Muscle of leg (tissue), 9 donors: Measurements from ENCODE around the gene XKRX. TPM values are rescaled to one million over a fixed set of nuclear protein-coding genes. Genes with fewer than 3 reads are reported as not detected.

Experiments used
- polyA plus RNA-seq, 8 donors: library from polyadenylated mRNA; unstranded; fragments of 120-200 nt; gene quantifications; one replicate each; pipeline versions ENCODE4 v1.2.1 to v1.2.3, GENCODE V29; 2013; ENCODE audit warnings: inconsistent platforms in 1 of 8, low replicate concordance in 1 of 8; ENCODE audit not compliant: insufficient read length in 8 of 8, insufficient read depth in 1 of 8
- total RNA-seq: library from RNA; stranded (reverse); fragments of 120-200 nt; gene quantifications from one replicate; pipeline ENCODE4 v1.2.4, GENCODE V29; 2013

XKRX gene
- total and polyA plus RNA-seq, 9 donors: 0.04 to 0.35 (median 0.18) TPM; not detected in 5

Other genes with a start within 250 kb of the XKRX start
- gene SYTL4, start 196.8 kb downstream of the XKRX start, total RNA-seq: 3.0 TPM
- 1 to 10 TPM; 5.4 to 10.0 (median 7.3) TPM for gene SYTL4, start 196.8 kb downstream of the XKRX start, polyA plus RNA-seq
- 8.4 TPM for gene CSTF2, start 108.5 kb downstream of the XKRX start, total RNA-seq
- gene CSTF2, start 108.5 kb downstream of the XKRX start, polyA plus RNA-seq: 10 to 100 TPM in 6 of 8 donors, 1 to 10 TPM in 2; 9.1 to 12.9 (median 11.2) TPM
- not detected for gene NOX1, start 54.6 kb downstream of the XKRX start, total RNA-seq
- gene NOX1, start 54.6 kb downstream of the XKRX start, polyA plus RNA-seq: under 1 TPM; 0.04 to 0.38 (median 0.19) TPM
- not detected for gene ARL13A, start 40.8 kb upstream of the XKRX start, total RNA-seq
- under 1 TPM in 1 of 8 donors, not detected in 7; 0.11 TPM for gene ARL13A, start 40.8 kb upstream of the XKRX start, polyA plus RNA-seq
- 8.1 TPM for gene TRMT2B, start 123.2 kb upstream of the XKRX start, total RNA-seq
- gene TRMT2B, start 123.2 kb upstream of the XKRX start, polyA plus RNA-seq: 1 to 10 TPM; 7.0 to 9.8 (median 8.1) TPM
- gene TMEM35A, start 150.0 kb upstream of the XKRX start, total RNA-seq: 1.1 TPM
- gene TMEM35A, start 150.0 kb upstream of the XKRX start, polyA plus RNA-seq: 1 to 10 TPM; 1.5 to 4.3 (median 2.7) TPM
- gene CENPI, start 169.3 kb upstream of the XKRX start, total RNA-seq: 6.6 TPM
- 1 to 10 TPM; 3.5 to 8.5 (median 5.5) TPM for gene CENPI, start 169.3 kb upstream of the XKRX start, polyA plus RNA-seq